ENCODE results near the gene SCFD2.

DNA sequence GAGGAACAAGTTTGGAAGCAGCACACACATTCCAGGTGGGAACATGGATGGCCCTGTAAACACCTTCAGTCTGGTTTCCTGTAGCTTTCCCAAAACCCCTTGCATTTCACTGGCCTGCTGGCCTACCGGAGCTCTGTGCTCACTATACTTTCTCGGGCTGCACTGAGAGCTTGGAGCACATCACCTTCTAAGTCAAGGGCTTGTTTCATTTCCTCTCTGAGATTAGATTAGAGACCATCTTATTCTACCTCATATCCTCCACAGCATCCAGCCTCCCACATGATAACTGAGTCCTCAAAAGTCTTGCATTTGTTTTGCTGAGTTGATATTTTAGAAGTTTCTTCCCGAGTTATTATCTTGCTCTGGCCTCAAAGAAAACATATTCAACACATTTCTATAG is 356.0 kb downstream of the SCFD2 start:
- TF ChIP-seq EZH2 (IDR thresholded peaks at IDR 0.05; ENCODE audit: insufficient read depth, poor library complexity, severe bottlenecking) (no peak), EZH2phosphoT487 (IDR thresholded peaks at IDR 0.05; ENCODE audit: insufficient read depth, low read depth) (no peak)
